WTC11 (cell line): ENCODE measurements around the gene DNLZ. TPM values are rescaled to one million over a fixed set of nuclear protein-coding genes. Genes with fewer than 3 reads are reported as not detected.

Experiments
- ATAC-seq: fragments of 200-7000 bp; cut with Tn5 transposase; 2 replicates; pipeline ENCODE4 v1.10.0; 2021; ENCODE audit warnings: mild to moderate bottlenecking, moderate library complexity
- CTCF ChIA-PET: fragments of 300-600 bp; sonication (Branson Sonifier 250); formaldehyde crosslinking; loops from one replicate; lab custom pipeline; 2021; ENCODE audit warnings: antibody characterized with exemption; lab: Charles Lee
- POLR2A ChIA-PET: fragments of 350-600 bp; sonication (Branson Sonifier 250); formaldehyde crosslinking; loops from one replicate; lab custom pipeline; 2021; ENCODE audit warnings: antibody characterized with exemption; lab: Charles Lee
- DNase-seq: peaks from one replicate; pipeline ENCODE4 v3.0.0; 2021; ENCODE audit warnings: low spot score
- H3K27ac Mint-ChIP-seq: 2 replicates; pipeline ENCODE4 v1.8.0; 2021; ENCODE audit warnings: mixed read lengths
- H3K27me3 Mint-ChIP-seq: 2 replicates; pipeline ENCODE4 v1.8.0; 2021; ENCODE audit warnings: low read depth, mild to moderate bottlenecking, moderate library complexity, mixed read lengths
- H3K36me3 Mint-ChIP-seq: 2 replicates; pipeline ENCODE4 v1.8.0; 2021; ENCODE audit warnings: mixed read lengths
- H3K4me1 Mint-ChIP-seq: 2 replicates; pipeline ENCODE4 v1.8.0; 2022; ENCODE audit warnings: mixed read lengths
- H3K4me3 Mint-ChIP-seq: 2 replicates; pipeline ENCODE4 v1.8.0; 2021; ENCODE audit warnings: mild to moderate bottlenecking, moderate library complexity, mixed read lengths
- H3K9me3 Mint-ChIP-seq: 2 replicates; pipeline ENCODE4 v1.8.0; 2021; ENCODE audit warnings: mixed read lengths
- ATF1 ChIP-seq: sonication (generic); formaldehyde crosslinking; IDR thresholded peaks from 2 replicates; pipeline ENCODE4 v1.8.1; 2023; ENCODE audit warnings: mild to moderate bottlenecking, moderate library complexity, missing genetic modification reagents
- ATF2 ChIP-seq: sonication (generic); formaldehyde crosslinking; IDR thresholded peaks from 2 replicates; pipeline ENCODE4 v1.8.1; 2022; ENCODE audit warnings: low read depth, missing genetic modification reagents, borderline replicate concordance
- CBFB ChIP-seq: sonication (generic); formaldehyde crosslinking; IDR thresholded peaks from 2 replicates; pipeline ENCODE4 v1.8.1; 2022; ENCODE audit warnings: mild to moderate bottlenecking, low read depth, missing genetic modification reagents
- ELF4 ChIP-seq: sonication (generic); formaldehyde crosslinking; IDR thresholded peaks from 2 replicates; pipeline ENCODE4 v1.8.1; 2022; ENCODE audit warnings: low read depth, mild to moderate bottlenecking, moderate library complexity, missing genetic modification reagents
- FOXP4 ChIP-seq: sonication (generic); formaldehyde crosslinking; IDR thresholded peaks from 2 replicates; pipeline ENCODE4 v1.8.0; 2022; ENCODE audit warnings: mild to moderate bottlenecking, missing genetic modification reagents
- MAX ChIP-seq: sonication (generic); formaldehyde crosslinking; IDR thresholded peaks from 2 replicates; pipeline ENCODE4 v1.8.0; 2022; ENCODE audit warnings: mild to moderate bottlenecking, missing genetic modification reagents
- MYBL2 ChIP-seq: sonication (generic); formaldehyde crosslinking; IDR thresholded peaks from 2 replicates; pipeline ENCODE4 v1.8.1; 2023; ENCODE audit warnings: mild to moderate bottlenecking, moderate library complexity, missing genetic modification reagents
- NFYB ChIP-seq: sonication (generic); formaldehyde crosslinking; conservative IDR thresholded peaks from 2 replicates; pipeline ENCODE4 v1.8.0; 2022; ENCODE audit warnings: low read depth, missing genetic modification reagents
- NR1H2 ChIP-seq: sonication (generic); formaldehyde crosslinking; IDR thresholded peaks from 2 replicates; pipeline ENCODE4 v1.9.0; 2021; ENCODE audit warnings: mild to moderate bottlenecking, moderate library complexity, missing genetic modification reagents
- TEAD4 ChIP-seq: sonication (generic); formaldehyde crosslinking; IDR thresholded peaks from 2 replicates; pipeline ENCODE4 v1.8.0; 2022; ENCODE audit warnings: mild to moderate bottlenecking, missing genetic modification reagents
- ZNF425 ChIP-seq: fragments of 250-450 bp; sonication (Bioruptor Pico); conservative IDR thresholded peaks from 2 replicates; pipeline ENCODE4 v1.9.0; 2021; ENCODE audit warnings: mild to moderate bottlenecking
- total RNA-seq: library from RNA; stranded (reverse); gene quantifications from 3 replicates; pipeline ENCODE4 v1.2.3, GENCODE V29; 2021
- TF ChIP-seq, protein P1 (sequence below): fragments of 200-600 bp; IDR thresholded peaks from 2 replicates; pipeline ENCODE4 v1.8.0; 2022; ENCODE audit warnings: antibody characterized with exemption
- TF ChIP-seq, protein P2 (sequence below): sonication (generic); formaldehyde crosslinking; IDR thresholded peaks from 2 replicates; pipeline ENCODE4 v1.8.1; 2022; ENCODE audit warnings: mild to moderate bottlenecking, missing genetic modification reagents, moderate library complexity, borderline replicate concordance
- TF ChIP-seq, protein P3 (sequence below): sonication (generic); formaldehyde crosslinking; IDR thresholded peaks from 2 replicates; pipeline ENCODE4 v1.8.0; 2023; ENCODE audit warnings: missing genetic modification reagents, mild to moderate bottlenecking, borderline replicate concordance
- TF ChIP-seq, protein P4 (sequence below): sonication (generic); formaldehyde crosslinking; IDR thresholded peaks from 2 replicates; pipeline ENCODE4 v1.8.1; 2023; ENCODE audit warnings: mild to moderate bottlenecking, missing genetic modification reagents, moderate library complexity
- TF ChIP-seq, protein P5 (sequence below): fragments of 250-450 bp; sonication (Bioruptor Pico); IDR thresholded peaks from 2 replicates; pipeline ENCODE4 v2.1.2; 2022; ENCODE audit warnings: mild to moderate bottlenecking, moderate library complexity

The DNLZ gene
- total RNA-seq, 1 experiment from 2014 or later: 17.2 TPM

DNA sequence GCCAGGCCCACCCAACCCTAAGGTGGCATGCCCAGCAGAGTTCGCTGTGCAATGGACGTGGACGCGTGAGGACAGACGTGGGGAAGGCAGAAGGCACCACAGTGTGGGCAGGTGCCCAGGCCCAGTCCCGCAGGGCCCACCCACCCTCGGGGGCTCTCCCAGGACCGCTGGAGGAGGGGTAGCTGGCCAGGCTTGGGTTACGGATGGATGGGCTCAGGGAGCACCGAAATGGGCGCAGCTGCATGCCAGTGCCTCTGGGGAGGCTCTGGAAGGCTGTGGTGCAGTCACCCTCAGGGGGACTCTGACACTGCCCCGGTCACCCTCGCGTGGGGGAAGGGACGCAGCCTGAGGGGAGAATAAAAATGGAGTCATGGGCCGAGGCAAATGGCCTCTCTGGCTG lies 45.8 kb downstream of the DNLZ start:
- DNase-seq (no peak), ATAC-seq (no peak)
- peaks cover 20% of the 10 kb centered on the region for H3K36me3 Mint-ChIP-seq
- no peaks in the 10 kb centered on the region; the same call in 1 of the 2 replicates for H3K27me3 Mint-ChIP-seq
- H3K27ac Mint-ChIP-seq: no peak overlapping the region
- no peak overlapping the region for H3K4me3 Mint-ChIP-seq
- no peaks in the 10 kb centered on the region for H3K4me1 Mint-ChIP-seq
- ChIA-PET POLR2A (interaction anchor here (0.6 kb wide), 1 partner anchor 92 kb away, joined by 3 read pairs; no protein-coding TSS in a partner anchor), CTCF (interaction anchor here (0.6 kb wide), 1 partner anchor 23 kb away, joined by 3 read pairs; no protein-coding TSS in a partner anchor)
- TF ChIP-seq, protein P1, sequence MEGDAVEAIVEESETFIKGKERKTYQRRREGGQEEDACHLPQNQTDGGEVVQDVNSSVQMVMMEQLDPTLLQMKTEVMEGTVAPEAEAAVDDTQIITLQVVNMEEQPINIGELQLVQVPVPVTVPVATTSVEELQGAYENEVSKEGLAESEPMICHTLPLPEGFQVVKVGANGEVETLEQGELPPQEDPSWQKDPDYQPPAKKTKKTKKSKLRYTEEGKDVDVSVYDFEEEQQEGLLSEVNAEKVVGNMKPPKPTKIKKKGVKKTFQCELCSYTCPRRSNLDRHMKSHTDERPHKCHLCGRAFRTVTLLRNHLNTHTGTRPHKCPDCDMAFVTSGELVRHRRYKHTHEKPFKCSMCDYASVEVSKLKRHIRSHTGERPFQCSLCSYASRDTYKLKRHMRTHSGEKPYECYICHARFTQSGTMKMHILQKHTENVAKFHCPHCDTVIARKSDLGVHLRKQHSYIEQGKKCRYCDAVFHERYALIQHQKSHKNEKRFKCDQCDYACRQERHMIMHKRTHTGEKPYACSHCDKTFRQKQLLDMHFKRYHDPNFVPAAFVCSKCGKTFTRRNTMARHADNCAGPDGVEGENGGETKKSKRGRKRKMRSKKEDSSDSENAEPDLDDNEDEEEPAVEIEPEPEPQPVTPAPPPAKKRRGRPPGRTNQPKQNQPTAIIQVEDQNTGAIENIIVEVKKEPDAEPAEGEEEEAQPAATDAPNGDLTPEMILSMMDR: no peak
- TF ChIP-seq ZNF425 (CRISPR knock-in tag) (no peak), NR1H2 (CRISPR knock-in tag) (no peak), NFYB (CRISPR knock-in tag) (no peak), ATF2 (no peak)
- peaks cover 34% of the 10 kb centered on the region for H3K9me3 Mint-ChIP-seq

GRCh38 chr9:136316896-136317676 lies 46.5 kb downstream of the DNLZ start:
- Mint-ChIP-seq H3K9me3 (peaks cover 34% of the 10 kb centered on the region), H3K27me3 (no peaks in the 10 kb centered on the region; the same call in 1 of the 2 replicates), H3K4me1 (no peaks in the 10 kb centered on the region), H3K36me3 (peaks cover 20% of the 10 kb centered on the region), H3K27ac (no peak overlapping the region), H3K4me3 (no peak overlapping the region)
- CTCF ChIA-PET: interaction anchor here (0.6 kb wide), 1 partner anchor 24 kb away, joined by 3 read pairs; no protein-coding TSS in a partner anchor
- ATAC-seq (no peak), DNase-seq (no peak)
- POLR2A ChIA-PET: interaction anchor here (0.6 kb wide), 1 partner anchor 92 kb away, joined by 3 read pairs; no protein-coding TSS in a partner anchor
- TF ChIP-seq MYBL2 (no peak), ELF4 (CRISPR knock-in tag) (no peak), NR1H2 (CRISPR knock-in tag) (no peak), ATF1 (CRISPR knock-in tag) (no peak), MAX (CRISPR knock-in tag) (no peak), TEAD4 (CRISPR knock-in tag) (no peak), CBFB (CRISPR knock-in tag) (no peak), FOXP4 (CRISPR knock-in tag) (no peak)
- TF ChIP-seq, protein P2, sequence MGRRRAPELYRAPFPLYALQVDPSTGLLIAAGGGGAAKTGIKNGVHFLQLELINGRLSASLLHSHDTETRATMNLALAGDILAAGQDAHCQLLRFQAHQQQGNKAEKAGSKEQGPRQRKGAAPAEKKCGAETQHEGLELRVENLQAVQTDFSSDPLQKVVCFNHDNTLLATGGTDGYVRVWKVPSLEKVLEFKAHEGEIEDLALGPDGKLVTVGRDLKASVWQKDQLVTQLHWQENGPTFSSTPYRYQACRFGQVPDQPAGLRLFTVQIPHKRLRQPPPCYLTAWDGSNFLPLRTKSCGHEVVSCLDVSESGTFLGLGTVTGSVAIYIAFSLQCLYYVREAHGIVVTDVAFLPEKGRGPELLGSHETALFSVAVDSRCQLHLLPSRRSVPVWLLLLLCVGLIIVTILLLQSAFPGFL (CRISPR knock-in tag): no peak
- TF ChIP-seq, protein P3, sequence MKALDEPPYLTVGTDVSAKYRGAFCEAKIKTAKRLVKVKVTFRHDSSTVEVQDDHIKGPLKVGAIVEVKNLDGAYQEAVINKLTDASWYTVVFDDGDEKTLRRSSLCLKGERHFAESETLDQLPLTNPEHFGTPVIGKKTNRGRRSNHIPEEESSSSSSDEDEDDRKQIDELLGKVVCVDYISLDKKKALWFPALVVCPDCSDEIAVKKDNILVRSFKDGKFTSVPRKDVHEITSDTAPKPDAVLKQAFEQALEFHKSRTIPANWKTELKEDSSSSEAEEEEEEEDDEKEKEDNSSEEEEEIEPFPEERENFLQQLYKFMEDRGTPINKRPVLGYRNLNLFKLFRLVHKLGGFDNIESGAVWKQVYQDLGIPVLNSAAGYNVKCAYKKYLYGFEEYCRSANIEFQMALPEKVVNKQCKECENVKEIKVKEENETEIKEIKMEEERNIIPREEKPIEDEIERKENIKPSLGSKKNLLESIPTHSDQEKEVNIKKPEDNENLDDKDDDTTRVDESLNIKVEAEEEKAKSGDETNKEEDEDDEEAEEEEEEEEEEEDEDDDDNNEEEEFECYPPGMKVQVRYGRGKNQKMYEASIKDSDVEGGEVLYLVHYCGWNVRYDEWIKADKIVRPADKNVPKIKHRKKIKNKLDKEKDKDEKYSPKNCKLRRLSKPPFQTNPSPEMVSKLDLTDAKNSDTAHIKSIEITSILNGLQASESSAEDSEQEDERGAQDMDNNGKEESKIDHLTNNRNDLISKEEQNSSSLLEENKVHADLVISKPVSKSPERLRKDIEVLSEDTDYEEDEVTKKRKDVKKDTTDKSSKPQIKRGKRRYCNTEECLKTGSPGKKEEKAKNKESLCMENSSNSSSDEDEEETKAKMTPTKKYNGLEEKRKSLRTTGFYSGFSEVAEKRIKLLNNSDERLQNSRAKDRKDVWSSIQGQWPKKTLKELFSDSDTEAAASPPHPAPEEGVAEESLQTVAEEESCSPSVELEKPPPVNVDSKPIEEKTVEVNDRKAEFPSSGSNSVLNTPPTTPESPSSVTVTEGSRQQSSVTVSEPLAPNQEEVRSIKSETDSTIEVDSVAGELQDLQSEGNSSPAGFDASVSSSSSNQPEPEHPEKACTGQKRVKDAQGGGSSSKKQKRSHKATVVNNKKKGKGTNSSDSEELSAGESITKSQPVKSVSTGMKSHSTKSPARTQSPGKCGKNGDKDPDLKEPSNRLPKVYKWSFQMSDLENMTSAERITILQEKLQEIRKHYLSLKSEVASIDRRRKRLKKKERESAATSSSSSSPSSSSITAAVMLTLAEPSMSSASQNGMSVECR: no peak
- TF ChIP-seq, protein P4, sequence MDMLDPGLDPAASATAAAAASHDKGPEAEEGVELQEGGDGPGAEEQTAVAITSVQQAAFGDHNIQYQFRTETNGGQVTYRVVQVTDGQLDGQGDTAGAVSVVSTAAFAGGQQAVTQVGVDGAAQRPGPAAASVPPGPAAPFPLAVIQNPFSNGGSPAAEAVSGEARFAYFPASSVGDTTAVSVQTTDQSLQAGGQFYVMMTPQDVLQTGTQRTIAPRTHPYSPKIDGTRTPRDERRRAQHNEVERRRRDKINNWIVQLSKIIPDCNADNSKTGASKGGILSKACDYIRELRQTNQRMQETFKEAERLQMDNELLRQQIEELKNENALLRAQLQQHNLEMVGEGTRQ (CRISPR knock-in tag): no peak
- TF ChIP-seq, protein P5, sequence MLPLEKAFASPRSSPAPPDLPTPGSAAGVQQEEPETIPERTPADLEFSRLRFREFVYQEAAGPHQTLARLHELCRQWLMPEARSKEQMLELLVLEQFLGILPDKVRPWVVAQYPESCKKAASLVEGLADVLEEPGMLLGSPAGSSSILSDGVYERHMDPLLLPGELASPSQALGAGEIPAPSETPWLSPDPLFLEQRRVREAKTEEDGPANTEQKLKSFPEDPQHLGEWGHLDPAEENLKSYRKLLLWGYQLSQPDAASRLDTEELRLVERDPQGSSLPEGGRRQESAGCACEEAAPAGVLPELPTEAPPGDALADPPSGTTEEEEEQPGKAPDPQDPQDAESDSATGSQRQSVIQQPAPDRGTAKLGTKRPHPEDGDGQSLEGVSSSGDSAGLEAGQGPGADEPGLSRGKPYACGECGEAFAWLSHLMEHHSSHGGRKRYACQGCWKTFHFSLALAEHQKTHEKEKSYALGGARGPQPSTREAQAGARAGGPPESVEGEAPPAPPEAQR (CRISPR knock-in tag): no peak
